ENCODE results near the gene FLACC1.
"Not testable (repeated sequence)": the region's sequence is repeated elsewhere in the genome, so short reads cannot be mapped to it uniquely, and the experiment has no call there.

The FLACC1 gene

GRCh38 chr2:201357221-201357620 lies at the start of gene FLACC1:
Gene FLACC1, minus strand, starts transcription at chr2:201357345. Its CDS starts 5,941 bp downstream, at chr2:201351404.
- no peak within 1 kb of the TSS for H3K4me3 ChIP-seq (ENCODE audit: low read depth, low read length)

- H3K4me3 ChIP-seq (ENCODE audit: low read depth, low read length): no peak overlapping the region
Measured at GRCh38 chr2:201406077-201406662, 49.0 kb upstream of the FLACC1 start.

GRCh38 chr2:201404699-201405280 lies 47.6 kb upstream of the FLACC1 start:
- no peak overlapping the region for H3K4me3 ChIP-seq (ENCODE audit: low read depth, low read length)

GRCh38 chr2:201403880-201404279 lies 46.7 kb upstream of the FLACC1 start:
- no peak overlapping the region for H3K4me3 ChIP-seq (ENCODE audit: low read depth, low read length)

GRCh38 chr2:201402651-201403562 lies 45.8 kb upstream of the FLACC1 start:
- H3K4me3 ChIP-seq (ENCODE audit: low read depth, low read length): no peak overlapping the region

- no peak overlapping the region for H3K4me3 ChIP-seq (ENCODE audit: low read depth, low read length)
Measured at GRCh38 chr2:201401815-201402214, 44.7 kb upstream of the FLACC1 start.

- H3K4me3 ChIP-seq (ENCODE audit: low read depth, low read length): no peak overlapping the region
Measured at GRCh38 chr2:201396595-201396994, 39.5 kb upstream of the FLACC1 start.

GRCh38 chr2:201383136-201383535 lies 26.0 kb upstream of the FLACC1 start:
- no peak overlapping the region for H3K4me3 ChIP-seq (ENCODE audit: low read depth, low read length)

GRCh38 chr2:201378496-201379397 lies 21.6 kb upstream of the FLACC1 start:
- H3K4me3 ChIP-seq (ENCODE audit: low read depth, low read length): no peak overlapping the region

- no peak overlapping the region for H3K4me3 ChIP-seq (ENCODE audit: low read depth, low read length)
Measured at GRCh38 chr2:201377218-201377617, 20.1 kb upstream of the FLACC1 start.

GRCh38 chr2:201369775-201370174 lies 12.6 kb upstream of the FLACC1 start:
- H3K4me3 ChIP-seq (ENCODE audit: low read depth, low read length): no peak overlapping the region

- not testable (repeated sequence) for H3K4me3 ChIP-seq (ENCODE audit: low read depth, low read length)
Measured at GRCh38 chr2:201369318-201369717, 12.2 kb upstream of the FLACC1 start.

GRCh38 chr2:201366146-201366545 lies 9.0 kb upstream of the FLACC1 start:
- no peak overlapping the region for H3K4me3 ChIP-seq (ENCODE audit: low read depth, low read length)

- no peak overlapping the region for H3K4me3 ChIP-seq (ENCODE audit: low read depth, low read length)
Measured at GRCh38 chr2:201363857-201364560, 6.9 kb upstream of the FLACC1 start.

- no peak overlapping the region for H3K4me3 ChIP-seq (ENCODE audit: low read depth, low read length)
Measured at GRCh38 chr2:201362396-201362795, 5.3 kb upstream of the FLACC1 start.

GRCh38 chr2:201361078-201361733 lies 4.1 kb upstream of the FLACC1 start:
- no peak overlapping the region for H3K4me3 ChIP-seq (ENCODE audit: low read depth, low read length)

GRCh38 chr2:201360256-201360655 lies 3.1 kb upstream of the FLACC1 start:
- no peak overlapping the region for H3K4me3 ChIP-seq (ENCODE audit: low read depth, low read length)

GRCh38 chr2:201358684-201359083 lies 1.5 kb upstream of the FLACC1 start:
- no peak overlapping the region for H3K4me3 ChIP-seq (ENCODE audit: low read depth, low read length)

- H3K4me3 ChIP-seq (ENCODE audit: low read depth, low read length): no peak overlapping the region
Measured at GRCh38 chr2:201353116-201353515, 4.0 kb downstream of the FLACC1 start.

GRCh38 chr2:201350879-201351278 lies 6.3 kb downstream of the FLACC1 start:
- H3K4me3 ChIP-seq (ENCODE audit: low read depth, low read length): no peak overlapping the region

All from iPS-11a (cell line).